ENCODE measurements around the gene GLMP.

DNA sequence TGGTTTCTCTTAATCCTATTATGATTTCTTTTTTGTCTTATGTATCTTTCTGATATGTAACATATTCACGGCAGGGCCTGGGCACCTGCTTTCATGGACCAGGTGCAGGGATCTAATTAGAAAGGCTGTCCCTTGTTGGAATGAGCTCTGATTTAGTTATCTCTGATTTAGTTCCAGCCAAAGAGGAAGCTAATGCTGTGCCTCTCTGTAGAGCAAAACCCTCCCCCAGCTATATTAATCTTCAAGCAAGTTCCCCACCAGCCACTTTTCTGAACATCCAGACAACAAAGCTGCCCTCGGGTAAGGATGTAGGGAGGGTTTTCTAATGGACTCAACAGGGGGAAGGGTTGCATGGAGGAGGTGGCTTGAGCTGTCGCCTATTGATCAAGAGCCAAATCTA lies 48.9 kb upstream of the GLMP start:
- TF ChIP-seq YY1 (IDR thresholded peaks at IDR 0.05; ENCODE audit: insufficient read depth, insufficient read length) (no peak), ZNF274 (IDR thresholded peaks at IDR 0.05; ENCODE audit: low read depth, low read length) (no peak), SUZ12 (IDR thresholded peaks at IDR 0.05; ENCODE audit: extremely low read depth, insufficient read depth, insufficient read length) (no peak)

Data from NT2/D1 (cell line).